GM23338 (cell line): Measurements from ENCODE around the gene RXRA. TPM values are rescaled to one million over a fixed set of nuclear protein-coding genes. Genes with fewer than 3 reads are reported as not detected.

Experiments used
- ATAC-seq: fragments of 200-7000 bp; cut with Tn5 transposase; 3 replicates; pipeline ENCODE4 v1.9.1; 2020
- DNase-seq: peaks from one replicate; pipeline ENCODE4 v3.0.0-alpha.2; 2015; ENCODE audit warnings: low spot score
- H2AFZ ChIP-seq: fragments of 200-600 bp; sonication (generic); 2 replicates; pipeline ENCODE4 v1.8.0; 2016; ENCODE audit warnings: antibody characterized with exemption, mild to moderate bottlenecking, moderate library complexity
- H3F3A ChIP-seq: fragments of 200-600 bp; sonication (generic); replicated peaks from 2 replicates; pipeline ENCODE4 v1.8.0; 2017; ENCODE audit warnings: antibody characterized with exemption, mixed run types, low read depth
- H3K27ac ChIP-seq: fragments of 200-600 bp; sonication (generic); 2 replicates; pipeline ENCODE4 v1.6.1; 2016; ENCODE audit warnings: low read depth
- H3K27me3 ChIP-seq: fragments of 200-600 bp; sonication (generic); 2 replicates; pipeline ENCODE4 v1.8.0; 2016; ENCODE audit warnings: mild to moderate bottlenecking, mixed run types, moderate library complexity; ENCODE audit not compliant: insufficient read depth
- H3K36me3 ChIP-seq: fragments of 200-600 bp; sonication (generic); 2 replicates; pipeline ENCODE4 v1.8.0; 2016; ENCODE audit warnings: mild to moderate bottlenecking; ENCODE audit not compliant: insufficient read depth
- H3K4me1 ChIP-seq: fragments of 200-600 bp; sonication (generic); 2 replicates; pipeline ENCODE4 v1.8.0; 2016; ENCODE audit warnings: mild to moderate bottlenecking, moderate library complexity; ENCODE audit not compliant: insufficient read depth
- H3K4me2 ChIP-seq: fragments of 200-600 bp; sonication (generic); 2 replicates; pipeline ENCODE4 v1.7.1; 2017; ENCODE audit warnings: mixed run types
- H3K4me3 ChIP-seq: fragments of 200-600 bp; sonication (generic); 2 replicates; pipeline ENCODE4 v1.6.1; 2016; ENCODE audit warnings: mixed run types
- H3K79me2 ChIP-seq: fragments of 200-600 bp; sonication (generic); replicated peaks from 2 replicates; pipeline ENCODE4 v1.8.0; 2017; ENCODE audit warnings: mild to moderate bottlenecking; ENCODE audit not compliant: insufficient read depth
- H3K9me2 ChIP-seq: fragments of 200-600 bp; sonication (generic); 2 replicates; pipeline ENCODE4 v1.8.0; 2017; ENCODE audit not compliant: insufficient read depth
- H4K20me1 ChIP-seq: fragments of 200-600 bp; sonication (generic); replicated peaks from 2 replicates; pipeline ENCODE4 v1.8.0; 2017; ENCODE audit warnings: mild to moderate bottlenecking; ENCODE audit not compliant: insufficient read depth
- H3K27ac Mint-ChIP-seq: 2 replicates; pipeline ENCODE4 v1.8.0; 2020; ENCODE audit warnings: inconsistent platforms, mild to moderate bottlenecking, moderate library complexity, mixed read lengths
- H3K27me3 Mint-ChIP-seq: 3 replicates; pipeline ENCODE4 v1.8.0; 2022; ENCODE audit warnings: low read depth, mild to moderate bottlenecking, moderate library complexity, mixed read lengths, inconsistent platforms; ENCODE audit not compliant: insufficient read depth, poor library complexity
- H3K36me3 Mint-ChIP-seq: 3 replicates; pipeline ENCODE4 v1.8.0; 2021; ENCODE audit warnings: low read depth, mild to moderate bottlenecking, inconsistent platforms, moderate library complexity, mixed read lengths
- H3K4me1 Mint-ChIP-seq: 3 replicates; pipeline ENCODE4 v1.8.0; 2020; ENCODE audit warnings: mild to moderate bottlenecking, inconsistent platforms, mixed read lengths
- H3K4me3 Mint-ChIP-seq: 3 replicates; pipeline ENCODE4 v1.8.0; 2021; ENCODE audit warnings: moderate library complexity, mild to moderate bottlenecking, inconsistent platforms, mixed read lengths
- H3K9me3 Mint-ChIP-seq: 3 replicates; pipeline ENCODE4 v1.8.0; 2020; ENCODE audit warnings: moderate library complexity, mild to moderate bottlenecking, inconsistent platforms, mixed read lengths
- CREB1 ChIP-seq: fragments of 250-450 bp; sonication (Bioruptor Pico); IDR thresholded peaks from 2 replicates; pipeline ENCODE4 v1.5.0; 2020; ENCODE audit warnings: low read depth, mild to moderate bottlenecking, moderate library complexity
- EZH2 ChIP-seq: fragments of 200-600 bp; sonication (generic); IDR thresholded peaks from one replicate; pipeline ENCODE4 v1.8.0; 2017; ENCODE audit warnings: antibody characterized with exemption, mild to moderate bottlenecking, low read depth; ENCODE audit not compliant: unreplicated experiment
- EZH2phosphoT487 ChIP-seq: fragments of 200-600 bp; sonication (generic); IDR thresholded peaks from one replicate; pipeline ENCODE4 v1.8.1; 2018; ENCODE audit warnings: antibody characterized with exemption; ENCODE audit not compliant: unreplicated experiment
- JUNB ChIP-seq: IDR thresholded peaks from one replicate; pipeline ENCODE4 v1.6.1; 2016; ENCODE audit warnings: antibody characterized with exemption; ENCODE audit not compliant: unreplicated experiment
- NANOG ChIP-seq: IDR thresholded peaks from 2 replicates; pipeline ENCODE4 v1.6.1; 2016; ENCODE audit warnings: antibody characterized with exemption, borderline replicate concordance
- POLR2AphosphoS5 ChIP-seq: IDR thresholded peaks from 2 replicates; pipeline ENCODE4 v1.6.1; 2016; ENCODE audit warnings: antibody characterized with exemption, low read depth
- STAT1 ChIP-seq: IDR thresholded peaks from one replicate; pipeline ENCODE4 v1.6.1; 2016; ENCODE audit warnings: antibody characterized with exemption; ENCODE audit not compliant: unreplicated experiment
- ZNF114 ChIP-seq: fragments of 250-450 bp; sonication (Bioruptor Pico); IDR thresholded peaks from 2 replicates; pipeline ENCODE4 v1.5.0; 2020; ENCODE audit warnings: mild to moderate bottlenecking, moderate library complexity
- ZNF331 ChIP-seq: fragments of 250-450 bp; sonication (Bioruptor Pico); IDR thresholded peaks from 2 replicates; pipeline ENCODE4 v1.5.0; 2020; ENCODE audit warnings: low read depth, mild to moderate bottlenecking, moderate library complexity
- polyA plus RNA-seq: library from polyadenylated mRNA; unstranded; fragments of >200 nt; fragmentation: Nextera tagmentation; extraction: Ambion mirVana; gene quantifications from 2 replicates; pipeline ENCODE4 v1.2.1, GENCODE V29; 2016
- total RNA-seq: library from RNA; depleted of rRNA; stranded (reverse); fragments of >200 nt; shearing (Covaris generic); gene quantifications from 2 replicates; pipeline ENCODE4 v1.2.3, GENCODE V29; 2014
- TF ChIP-seq, protein P1 (sequence below): IDR thresholded peaks from one replicate; pipeline ENCODE4 v1.6.1; 2018; ENCODE audit warnings: antibody characterized with exemption; ENCODE audit not compliant: unreplicated experiment
- TF ChIP-seq, protein P2 (sequence below), 2 experiments: fragments of 200-600 bp in 1 of 2; sonication (generic) in 1 of 2; conservative IDR thresholded peaks; 2 replicates each; pipeline versions ENCODE4 v1.5.1 to v1.6.1; 2016 to 2017; ENCODE audit warnings: antibody characterized with exemption in 2 of 2, low read depth in 2 of 2, mild to moderate bottlenecking in 2 of 2, moderate library complexity in 1 of 2
- TF ChIP-seq, protein P3 (sequence below): IDR thresholded peaks from 2 replicates; pipeline ENCODE4 v1.6.1; 2016; ENCODE audit warnings: antibody characterized with exemption

RXRA gene
- total and polyA plus RNA-seq, 2 experiments from 2014 or later = 4.9 to 17.9 TPM

DNA sequence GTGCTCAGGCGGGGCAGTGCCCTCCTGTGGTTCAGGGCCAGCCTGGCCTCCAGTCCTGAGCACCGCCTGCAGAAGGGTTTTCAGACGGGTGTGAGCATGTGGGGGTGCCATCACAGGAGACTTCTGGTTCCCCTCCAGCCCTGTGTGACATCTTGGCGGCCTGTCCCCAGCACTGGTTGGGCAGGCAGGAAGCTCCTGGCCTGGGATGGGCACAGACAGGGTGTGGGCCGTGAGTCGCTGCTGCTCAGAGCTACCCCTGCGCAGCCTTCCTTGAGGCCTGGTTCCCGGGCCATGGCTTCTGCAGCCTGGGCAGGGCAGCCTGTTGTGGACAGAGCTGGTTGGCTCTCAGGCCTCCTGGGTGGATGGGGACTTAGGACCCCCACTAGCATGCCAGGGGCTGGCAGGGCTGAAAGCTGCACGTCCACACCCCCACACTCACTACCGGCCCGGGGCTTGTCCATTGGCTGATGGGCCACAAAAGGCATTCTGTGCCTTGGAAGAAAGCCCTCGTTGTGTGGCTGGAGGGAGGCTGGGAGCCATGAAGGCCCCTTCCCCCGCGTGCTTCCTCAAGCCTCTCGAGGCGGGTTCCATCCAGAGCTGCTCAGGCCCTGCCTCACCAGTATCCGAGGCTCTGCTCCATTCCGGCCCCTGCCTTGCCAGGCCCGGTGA is 58.7 kb downstream of the RXRA start:
- Mint-ChIP-seq H3K4me3 (no peak overlapping the region), H3K9me3 (no peaks in the 10 kb centered on the region), H3K36me3 (no peaks in the 10 kb centered on the region), H3K4me1 (peaks cover 8% of the 10 kb centered on the region), H3K27ac (no peak overlapping the region), H3K27me3 (peaks cover 6% of the 10 kb centered on the region)
- Histone ChIP-seq H3F3A (no peaks in the 10 kb centered on the region), H3K9me2 (no peaks in the 10 kb centered on the region), H2AFZ (no peak overlapping the region), H4K20me1 (peaks cover 6% of the 10 kb centered on the region; the same call in 1 of the 2 replicates), H3K27ac (no peak overlapping the region), H3K4me2 (no peak overlapping the region), H3K27me3 (no peaks in the 10 kb centered on the region), H3K4me3 (no peak overlapping the region), H3K4me1 (no peaks in the 10 kb centered on the region), H3K79me2 (peaks cover 56% of the 10 kb centered on the region), H3K36me3 (no peaks in the 10 kb centered on the region)
- DNase-seq (no peak), ATAC-seq (no peak; the same call in 2 of the 3 replicates)
- no peak for TF ChIP-seq EZH2phosphoT487
- TF ChIP-seq EZH2 = no peak
- TF ChIP-seq, protein P1, sequence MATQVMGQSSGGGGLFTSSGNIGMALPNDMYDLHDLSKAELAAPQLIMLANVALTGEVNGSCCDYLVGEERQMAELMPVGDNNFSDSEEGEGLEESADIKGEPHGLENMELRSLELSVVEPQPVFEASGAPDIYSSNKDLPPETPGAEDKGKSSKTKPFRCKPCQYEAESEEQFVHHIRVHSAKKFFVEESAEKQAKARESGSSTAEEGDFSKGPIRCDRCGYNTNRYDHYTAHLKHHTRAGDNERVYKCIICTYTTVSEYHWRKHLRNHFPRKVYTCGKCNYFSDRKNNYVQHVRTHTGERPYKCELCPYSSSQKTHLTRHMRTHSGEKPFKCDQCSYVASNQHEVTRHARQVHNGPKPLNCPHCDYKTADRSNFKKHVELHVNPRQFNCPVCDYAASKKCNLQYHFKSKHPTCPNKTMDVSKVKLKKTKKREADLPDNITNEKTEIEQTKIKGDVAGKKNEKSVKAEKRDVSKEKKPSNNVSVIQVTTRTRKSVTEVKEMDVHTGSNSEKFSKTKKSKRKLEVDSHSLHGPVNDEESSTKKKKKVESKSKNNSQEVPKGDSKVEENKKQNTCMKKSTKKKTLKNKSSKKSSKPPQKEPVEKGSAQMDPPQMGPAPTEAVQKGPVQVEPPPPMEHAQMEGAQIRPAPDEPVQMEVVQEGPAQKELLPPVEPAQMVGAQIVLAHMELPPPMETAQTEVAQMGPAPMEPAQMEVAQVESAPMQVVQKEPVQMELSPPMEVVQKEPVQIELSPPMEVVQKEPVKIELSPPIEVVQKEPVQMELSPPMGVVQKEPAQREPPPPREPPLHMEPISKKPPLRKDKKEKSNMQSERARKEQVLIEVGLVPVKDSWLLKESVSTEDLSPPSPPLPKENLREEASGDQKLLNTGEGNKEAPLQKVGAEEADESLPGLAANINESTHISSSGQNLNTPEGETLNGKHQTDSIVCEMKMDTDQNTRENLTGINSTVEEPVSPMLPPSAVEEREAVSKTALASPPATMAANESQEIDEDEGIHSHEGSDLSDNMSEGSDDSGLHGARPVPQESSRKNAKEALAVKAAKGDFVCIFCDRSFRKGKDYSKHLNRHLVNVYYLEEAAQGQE = no peak
- TF ChIP-seq JUNB = no peak
- TF ChIP-seq, protein P2, sequence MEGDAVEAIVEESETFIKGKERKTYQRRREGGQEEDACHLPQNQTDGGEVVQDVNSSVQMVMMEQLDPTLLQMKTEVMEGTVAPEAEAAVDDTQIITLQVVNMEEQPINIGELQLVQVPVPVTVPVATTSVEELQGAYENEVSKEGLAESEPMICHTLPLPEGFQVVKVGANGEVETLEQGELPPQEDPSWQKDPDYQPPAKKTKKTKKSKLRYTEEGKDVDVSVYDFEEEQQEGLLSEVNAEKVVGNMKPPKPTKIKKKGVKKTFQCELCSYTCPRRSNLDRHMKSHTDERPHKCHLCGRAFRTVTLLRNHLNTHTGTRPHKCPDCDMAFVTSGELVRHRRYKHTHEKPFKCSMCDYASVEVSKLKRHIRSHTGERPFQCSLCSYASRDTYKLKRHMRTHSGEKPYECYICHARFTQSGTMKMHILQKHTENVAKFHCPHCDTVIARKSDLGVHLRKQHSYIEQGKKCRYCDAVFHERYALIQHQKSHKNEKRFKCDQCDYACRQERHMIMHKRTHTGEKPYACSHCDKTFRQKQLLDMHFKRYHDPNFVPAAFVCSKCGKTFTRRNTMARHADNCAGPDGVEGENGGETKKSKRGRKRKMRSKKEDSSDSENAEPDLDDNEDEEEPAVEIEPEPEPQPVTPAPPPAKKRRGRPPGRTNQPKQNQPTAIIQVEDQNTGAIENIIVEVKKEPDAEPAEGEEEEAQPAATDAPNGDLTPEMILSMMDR (conservative IDR thresholded peaks at IDR 0.05; ENCODE audit: low read depth in 2 of 2) = no peak
- no peak for TF ChIP-seq CREB1 (CRISPR knock-in tag)

DNA sequence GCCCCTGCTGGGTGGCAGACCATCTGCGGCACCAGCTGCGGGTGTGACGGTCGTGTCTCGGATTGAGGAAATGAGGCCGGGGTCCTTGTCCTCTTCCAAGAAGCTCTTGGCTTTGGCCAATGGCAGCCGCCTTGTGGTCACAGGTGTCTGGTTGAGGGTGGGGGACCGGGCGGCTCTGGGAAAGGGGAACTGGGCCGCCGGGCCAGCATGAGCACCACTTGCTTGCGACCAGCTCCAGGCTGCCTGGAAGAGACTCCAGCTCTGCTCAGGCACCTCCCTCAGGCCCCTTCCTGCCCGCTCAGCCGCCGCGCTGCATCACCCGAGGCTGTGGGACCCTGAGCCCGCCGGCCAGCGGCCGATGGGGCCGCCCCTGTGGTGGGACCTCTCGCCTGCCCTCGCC is 59.7 kb downstream of the RXRA start:
- Mint-ChIP-seq H3K27me3 (peaks cover 6% of the 10 kb centered on the region), H3K4me3 (no peak overlapping the region), H3K9me3 (no peaks in the 10 kb centered on the region), H3K36me3 (no peaks in the 10 kb centered on the region), H3K4me1 (peaks cover 7% of the 10 kb centered on the region), H3K27ac (no peak overlapping the region)
- Histone ChIP-seq H3K9me2 (no peaks in the 10 kb centered on the region), H3K4me1 (no peaks in the 10 kb centered on the region), H3F3A (no peaks in the 10 kb centered on the region), H3K79me2 (peaks cover 57% of the 10 kb centered on the region), H3K27me3 (no peaks in the 10 kb centered on the region), H3K4me2 (no peak overlapping the region), H3K36me3 (no peaks in the 10 kb centered on the region), H3K4me3 (no peak overlapping the region), H2AFZ (no peak overlapping the region), H4K20me1 (peaks cover 6% of the 10 kb centered on the region; the same call in 1 of the 2 replicates), H3K27ac (no peak overlapping the region)
- ATAC-seq (no peak), DNase-seq (no peak)
- TF ChIP-seq ZNF114 (no peak), EZH2 (no peak), ZNF331 (CRISPR knock-in tag) (no peak), NANOG (no peak), CREB1 (CRISPR knock-in tag) (no peak), STAT1 (no peak), POLR2AphosphoS5 (no peak)
- TF ChIP-seq, protein P3, sequence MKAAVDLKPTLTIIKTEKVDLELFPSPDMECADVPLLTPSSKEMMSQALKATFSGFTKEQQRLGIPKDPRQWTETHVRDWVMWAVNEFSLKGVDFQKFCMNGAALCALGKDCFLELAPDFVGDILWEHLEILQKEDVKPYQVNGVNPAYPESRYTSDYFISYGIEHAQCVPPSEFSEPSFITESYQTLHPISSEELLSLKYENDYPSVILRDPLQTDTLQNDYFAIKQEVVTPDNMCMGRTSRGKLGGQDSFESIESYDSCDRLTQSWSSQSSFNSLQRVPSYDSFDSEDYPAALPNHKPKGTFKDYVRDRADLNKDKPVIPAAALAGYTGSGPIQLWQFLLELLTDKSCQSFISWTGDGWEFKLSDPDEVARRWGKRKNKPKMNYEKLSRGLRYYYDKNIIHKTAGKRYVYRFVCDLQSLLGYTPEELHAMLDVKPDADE = no peak
- TF ChIP-seq, protein P2 (conservative IDR thresholded peaks at IDR 0.05; ENCODE audit: low read depth in 2 of 2) = no peak
